ENCODE measurements around the gene WDR31. TPM values are rescaled to one million over a fixed set of nuclear protein-coding genes. Genes with fewer than 3 reads are reported as not detected.
A peak's percentile ranks its signal among the peaks of the same experiment; 100 is the strongest.
"Not testable (repeated sequence)": the region's sequence is repeated elsewhere in the genome, so short reads cannot be mapped to it uniquely, and the experiment has no call there.

The WDR31 gene
- polyA plus RNA-seq, 4 donors = 0.45 to 2.5 (median 1.6) TPM; not detected in 1

- WGBS, 3 donors = 32 to 62% (median 45%) methylated on average over 25 of the region's 25 CpGs
- Histone ChIP-seq H3K9me3 (ENCODE audit: control insufficient read depth in 2 of 2, insufficient read depth in 1 of 2, low read depth in 1 of 2, low read length in 1 of 2) (no peaks in the 10 kb centered on the region), H3K27me3 (ENCODE audit: control insufficient read depth in 3 of 3, insufficient read depth in 3 of 3, low read length in 3 of 3) (no peaks in the 10 kb centered on the region), H3K4me1 (ENCODE audit: control insufficient read depth in 3 of 3, insufficient read depth in 2 of 3, low read depth in 1 of 3, low read length in 2 of 3) (peaks cover 0 to 12% (median 0%) of the 10 kb centered on the region in 3 donors), H3K36me3 (ENCODE audit: control insufficient read depth in 3 of 3, insufficient read depth in 2 of 3, low read depth in 1 of 3, low read length in 3 of 3) (no peaks in the 10 kb centered on the region), H3K4me3 (ENCODE audit: low read depth in 1 of 3, low read length in 3 of 3) (no peak within 1 kb of the TSS), H3K27ac (ENCODE audit: low read depth in 1 of 3, low read length in 2 of 3) (peak within 1 kb of the TSS in 1 of 3 donors; percentile 17)
- FAIRE-seq (no peak), DNase-seq (peak; percentile 25 to 71)
Observed at GRCh38 chr9:113302792-113303418, 37.2 kb downstream of the WDR31 start, which contains the start of gene RNF183. TSS of gene RNF183 (minus strand) at chr9:113303376. CDS start at chr9:113298184, 5,192 bp downstream.

- WGBS, 3 donors = 88 to 96% (median 93%) methylated on average over 8 of the region's 8 CpGs
- no peaks in the 10 kb centered on the region for H3K9me3 ChIP-seq (ENCODE audit: control insufficient read depth in 2 of 2, insufficient read depth in 1 of 2, low read depth in 1 of 2, low read length in 1 of 2)
- H3K27ac ChIP-seq (ENCODE audit: low read depth in 1 of 3, low read length in 2 of 3) = no peak overlapping the region
- H3K4me3 ChIP-seq (ENCODE audit: low read depth in 1 of 3, low read length in 3 of 3) = no peak overlapping the region
- H3K27me3 ChIP-seq (ENCODE audit: control insufficient read depth in 3 of 3, insufficient read depth in 3 of 3, low read length in 3 of 3) = no peaks in the 10 kb centered on the region
- H3K4me1 ChIP-seq (ENCODE audit: control insufficient read depth in 3 of 3, insufficient read depth in 2 of 3, low read depth in 1 of 3, low read length in 2 of 3) = peaks cover 0 to 12% (median 0%) of the 10 kb centered on the region in 3 donors
- FAIRE-seq = no peak
- no peak for DNase-seq
- no peaks in the 10 kb centered on the region for H3K36me3 ChIP-seq (ENCODE audit: control insufficient read depth in 3 of 3, insufficient read depth in 2 of 3, low read depth in 1 of 3, low read length in 3 of 3)
Observed at GRCh38 chr9:113301548-113301947, 38.5 kb downstream of the WDR31 start.

- no peaks in the 10 kb centered on the region for H3K27me3 ChIP-seq (ENCODE audit: control insufficient read depth in 3 of 3, insufficient read depth in 3 of 3, low read length in 3 of 3)
- 8 to 32% (median 27%) methylated on average over 8 of the region's 8 CpGs for WGBS, 3 donors
- FAIRE-seq (no peak), DNase-seq (peak; percentile 83 to 96)
- peaks cover 0 to 12% (median 0%) of the 10 kb centered on the region in 3 donors for H3K4me1 ChIP-seq (ENCODE audit: control insufficient read depth in 3 of 3, insufficient read depth in 2 of 3, low read depth in 1 of 3, low read length in 2 of 3)
- H3K27ac ChIP-seq (ENCODE audit: low read depth in 1 of 3, low read length in 2 of 3) = no peak overlapping the region
- no peak overlapping the region for H3K4me3 ChIP-seq (ENCODE audit: low read depth in 1 of 3, low read length in 3 of 3)
- H3K9me3 ChIP-seq (ENCODE audit: control insufficient read depth in 2 of 2, insufficient read depth in 1 of 2, low read depth in 1 of 2, low read length in 1 of 2) = no peaks in the 10 kb centered on the region
- H3K36me3 ChIP-seq (ENCODE audit: control insufficient read depth in 3 of 3, insufficient read depth in 2 of 3, low read depth in 1 of 3, low read length in 3 of 3) = no peaks in the 10 kb centered on the region
Observed at GRCh38 chr9:113299800-113300292, 40.2 kb downstream of the WDR31 start.

- WGBS, 3 donors = 36 to 81% (median 47%) methylated on average over 15 of the region's 15 CpGs
- FAIRE-seq = no peak
Observed at GRCh38 chr9:113298924-113299770, 40.9 kb downstream of the WDR31 start.

GRCh38 chr9:113298311-113298710 lies 41.8 kb downstream of the WDR31 start:
- Histone ChIP-seq H3K36me3 (ENCODE audit: control insufficient read depth in 3 of 3, insufficient read depth in 2 of 3, low read depth in 1 of 3, low read length in 3 of 3) (peaks cover 1 to 3% (median 2%) of the 10 kb centered on the region in 3 donors), H3K4me3 (ENCODE audit: low read depth in 1 of 3, low read length in 3 of 3) (no peak overlapping the region), H3K4me1 (ENCODE audit: control insufficient read depth in 3 of 3, insufficient read depth in 2 of 3, low read depth in 1 of 3, low read length in 2 of 3) (peaks cover 0 to 12% (median 0%) of the 10 kb centered on the region in 3 donors), H3K27ac (ENCODE audit: low read depth in 1 of 3, low read length in 2 of 3) (no peak overlapping the region), H3K9me3 (ENCODE audit: control insufficient read depth in 2 of 2, insufficient read depth in 1 of 2, low read depth in 1 of 2, low read length in 1 of 2) (no peaks in the 10 kb centered on the region), H3K27me3 (ENCODE audit: control insufficient read depth in 3 of 3, insufficient read depth in 3 of 3, low read length in 3 of 3) (no peaks in the 10 kb centered on the region)
- DNase-seq (no peak), FAIRE-seq (no peak)
- WGBS, 3 donors = 90 to 91% (median 91%) methylated on average over 8 of the region's 8 CpGs

More at GRCh38 chr9:113298924-113299770, 40.9 kb downstream of the WDR31 start:
- peaks cover 0 to 12% (median 0%) of the 10 kb centered on the region in 3 donors for H3K4me1 ChIP-seq (ENCODE audit: control insufficient read depth in 3 of 3, insufficient read depth in 2 of 3, low read depth in 1 of 3, low read length in 2 of 3)
- no peaks in the 10 kb centered on the region for H3K27me3 ChIP-seq (ENCODE audit: control insufficient read depth in 3 of 3, insufficient read depth in 3 of 3, low read length in 3 of 3)
- H3K36me3 ChIP-seq (ENCODE audit: control insufficient read depth in 3 of 3, insufficient read depth in 2 of 3, low read depth in 1 of 3, low read length in 3 of 3) = no peaks in the 10 kb centered on the region
- H3K4me3 ChIP-seq (ENCODE audit: low read depth in 1 of 3, low read length in 3 of 3) = no peak overlapping the region
- H3K27ac ChIP-seq (ENCODE audit: low read depth in 1 of 3, low read length in 2 of 3) = no peak overlapping the region
- H3K9me3 ChIP-seq (ENCODE audit: control insufficient read depth in 2 of 2, insufficient read depth in 1 of 2, low read depth in 1 of 2, low read length in 1 of 2) = no peaks in the 10 kb centered on the region
- peak in 1 of 2 donors; percentile 17 for DNase-seq

GRCh38 chr9:113296796-113297558 lies 43.1 kb downstream of the WDR31 start:
- Histone ChIP-seq H3K4me3 (ENCODE audit: low read depth in 1 of 3, low read length in 3 of 3) (no peak overlapping the region), H3K4me1 (ENCODE audit: control insufficient read depth in 3 of 3, insufficient read depth in 2 of 3, low read depth in 1 of 3, low read length in 2 of 3) (peaks cover 0 to 5% (median 0%) of the 10 kb centered on the region in 3 donors), H3K36me3 (ENCODE audit: control insufficient read depth in 3 of 3, insufficient read depth in 2 of 3, low read depth in 1 of 3, low read length in 3 of 3) (peaks cover 4 to 12% (median 7%) of the 10 kb centered on the region in 3 donors), H3K27me3 (ENCODE audit: control insufficient read depth in 3 of 3, insufficient read depth in 3 of 3, low read length in 3 of 3) (no peaks in the 10 kb centered on the region), H3K9me3 (ENCODE audit: control insufficient read depth in 2 of 2, insufficient read depth in 1 of 2, low read depth in 1 of 2, low read length in 1 of 2) (no peaks in the 10 kb centered on the region), H3K27ac (ENCODE audit: low read depth in 1 of 3, low read length in 2 of 3) (no peak overlapping the region)
- 81 to 83% (median 81%) methylated on average over 9 of the region's 9 CpGs for WGBS, 3 donors
- DNase-seq (no peak), FAIRE-seq (no peak)

- WGBS, 3 donors = 35 to 63% (median 36%) methylated on average over 8 of the region's 8 CpGs
- peak in 1 of 2 donors; percentile 46 for DNase-seq
- H3K4me1 ChIP-seq (ENCODE audit: control insufficient read depth in 3 of 3, insufficient read depth in 2 of 3, low read depth in 1 of 3, low read length in 2 of 3); H3K4me3 ChIP-seq (ENCODE audit: low read depth in 1 of 3, low read length in 3 of 3); FAIRE-seq; H3K9me3 ChIP-seq (ENCODE audit: control insufficient read depth in 2 of 2, insufficient read depth in 1 of 2, low read depth in 1 of 2, low read length in 1 of 2); H3K27me3 ChIP-seq (ENCODE audit: control insufficient read depth in 3 of 3, insufficient read depth in 3 of 3, low read length in 3 of 3); H3K27ac ChIP-seq (ENCODE audit: low read depth in 1 of 3, low read length in 2 of 3): not testable (repeated sequence)
- peaks cover 6 to 19% (median 8%) of the 10 kb centered on the region in 3 donors for H3K36me3 ChIP-seq (ENCODE audit: control insufficient read depth in 3 of 3, insufficient read depth in 2 of 3, low read depth in 1 of 3, low read length in 3 of 3)
Observed at GRCh38 chr9:113296247-113296646, 43.8 kb downstream of the WDR31 start.

Measured in small intestine (tissue), 7 donors.